HG03521 (cell line): ENCODE measurements around the gene KLF4.

Experiments
- ATAC-seq: cut with Tn5 transposase; IDR thresholded peaks from one replicate; pipeline ENCODE4 v1.9.1; 2021; ENCODE audit warnings: mild to moderate bottlenecking, moderate library complexity; ENCODE audit not compliant: unreplicated experiment

KLF4 gene

DNA sequence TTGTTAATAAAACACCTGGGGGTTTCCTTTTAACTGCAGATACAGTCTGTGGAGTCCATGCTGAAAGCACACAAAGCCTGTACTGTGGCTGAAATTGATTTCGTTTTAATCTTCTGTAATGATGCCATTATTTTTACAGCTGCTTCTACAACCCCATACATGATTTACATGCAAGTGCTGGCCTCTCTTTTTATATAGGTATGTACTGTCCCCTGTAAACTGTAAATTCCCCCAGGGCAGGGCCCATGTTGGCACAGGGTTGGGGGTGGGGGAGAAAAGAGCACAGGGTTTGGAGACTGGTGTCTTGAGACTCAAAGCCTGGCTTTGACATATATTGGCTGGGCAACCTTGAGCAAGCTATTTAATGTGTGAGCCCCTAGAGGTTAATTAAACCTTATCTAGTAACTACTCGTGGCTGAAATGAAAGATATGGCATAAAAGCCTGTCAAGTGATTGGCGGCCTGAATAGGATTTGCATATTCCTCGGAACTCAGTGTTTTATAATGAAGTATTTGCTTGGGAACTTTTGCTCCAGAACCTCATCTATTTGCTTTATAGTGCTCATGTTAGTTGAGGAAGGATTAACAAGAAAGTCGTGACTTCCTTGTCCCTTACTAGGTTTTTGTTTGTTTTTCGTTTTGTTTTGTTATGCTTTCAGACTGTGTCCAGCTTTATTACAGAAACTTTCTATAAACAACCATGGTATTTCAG is 34.0 kb downstream of the KLF4 start:
- ATAC-seq: no peak

DNA sequence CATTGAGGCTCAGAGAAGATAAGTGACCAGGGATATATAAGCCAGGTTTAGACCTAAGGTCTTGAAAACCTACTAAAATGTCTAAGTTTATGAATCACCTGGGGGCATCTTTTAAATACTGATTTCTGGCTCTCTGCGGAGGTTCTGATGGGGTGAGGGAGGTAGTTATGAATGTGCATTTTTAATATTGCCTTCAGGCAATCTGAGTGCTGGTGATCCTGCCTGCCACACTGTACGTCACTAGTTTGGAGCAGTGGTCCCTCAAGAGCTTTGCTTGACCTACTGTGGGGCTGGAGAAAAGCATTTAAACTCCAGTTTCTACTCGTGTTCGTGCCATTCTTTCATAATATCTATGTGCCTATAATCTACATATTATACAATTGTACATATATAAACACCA is 36.1 kb downstream of the KLF4 start:
- ATAC-seq: no peak

DNA sequence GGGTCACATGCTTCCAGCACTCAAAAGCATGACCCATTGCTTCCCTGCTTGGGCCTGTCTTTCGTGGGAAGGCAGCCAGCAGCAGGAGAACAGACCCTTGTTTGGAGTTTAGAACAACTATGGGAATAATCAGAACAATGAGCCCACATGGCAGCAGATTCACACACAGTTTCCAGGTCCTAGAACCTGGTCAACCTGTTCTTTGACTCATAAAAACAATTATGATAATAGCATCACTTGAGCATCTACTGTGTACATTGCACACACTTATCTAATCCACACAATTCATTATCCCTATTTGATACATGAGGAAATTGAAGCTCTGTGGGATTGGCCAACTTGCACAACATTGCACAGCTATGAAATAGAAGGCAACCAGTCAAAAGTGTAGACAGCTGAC is 41.7 kb downstream of the KLF4 start:
- ATAC-seq: no peak

DNA sequence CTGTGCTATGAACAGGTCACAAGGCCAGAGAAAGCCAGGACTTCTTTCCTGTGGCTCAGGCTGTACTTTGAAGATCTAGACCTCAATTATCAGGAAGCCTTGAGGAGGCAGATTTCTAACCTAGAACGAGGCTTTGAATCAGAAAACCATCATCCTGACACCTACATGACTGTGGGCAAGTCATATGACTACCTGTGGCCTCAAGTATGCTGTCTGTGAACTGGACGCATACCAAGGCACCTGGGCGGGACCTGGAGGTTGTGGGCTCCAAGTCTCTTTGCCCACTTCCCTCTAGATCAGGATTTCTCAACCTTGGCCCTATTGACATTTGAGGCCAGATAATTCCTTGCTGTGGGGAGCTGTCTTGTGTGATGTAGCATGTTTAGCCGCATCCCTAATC is 42.5 kb downstream of the KLF4 start:
- no peak for ATAC-seq

DNA sequence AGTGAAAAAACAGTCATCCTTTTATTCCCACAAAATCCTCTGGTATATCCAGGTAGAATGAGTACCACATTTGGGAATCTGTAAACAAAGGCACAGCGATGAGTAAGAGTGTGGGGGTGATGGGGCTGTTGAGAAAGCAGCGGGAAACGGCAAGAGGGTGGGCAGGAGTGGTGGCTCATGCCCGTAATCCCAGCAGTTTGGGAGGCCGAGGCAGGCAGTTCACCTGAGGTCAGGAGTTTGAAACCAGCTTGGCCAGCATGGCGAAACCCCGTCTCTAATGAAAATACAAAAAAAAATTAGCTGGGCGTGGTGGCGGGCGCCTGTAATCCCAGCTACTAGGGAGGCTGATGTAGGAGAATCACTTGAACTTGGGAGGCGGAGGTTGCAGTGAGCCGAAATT is 43.1 kb downstream of the KLF4 start:
- no peak for ATAC-seq

DNA sequence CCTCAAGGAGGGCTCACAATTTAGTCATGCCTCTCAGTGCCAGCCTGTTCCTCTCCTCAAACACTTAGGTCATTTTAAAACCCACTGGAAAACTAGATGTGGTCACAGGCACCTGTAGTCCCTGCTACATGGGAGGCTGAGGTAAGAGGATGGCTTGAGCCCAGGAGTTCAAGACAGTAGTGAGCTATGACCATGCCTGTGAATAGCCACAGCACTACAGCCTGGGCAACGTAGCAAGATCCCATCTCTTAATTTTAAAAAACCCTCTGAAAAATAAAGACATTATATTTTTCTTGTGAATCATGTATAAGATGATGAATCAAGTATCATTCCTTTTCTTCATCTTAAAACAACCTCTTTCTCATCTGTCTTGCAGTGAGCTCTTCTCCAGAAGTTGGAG is 45.8 kb downstream of the KLF4 start:
- ATAC-seq: no peak

DNA sequence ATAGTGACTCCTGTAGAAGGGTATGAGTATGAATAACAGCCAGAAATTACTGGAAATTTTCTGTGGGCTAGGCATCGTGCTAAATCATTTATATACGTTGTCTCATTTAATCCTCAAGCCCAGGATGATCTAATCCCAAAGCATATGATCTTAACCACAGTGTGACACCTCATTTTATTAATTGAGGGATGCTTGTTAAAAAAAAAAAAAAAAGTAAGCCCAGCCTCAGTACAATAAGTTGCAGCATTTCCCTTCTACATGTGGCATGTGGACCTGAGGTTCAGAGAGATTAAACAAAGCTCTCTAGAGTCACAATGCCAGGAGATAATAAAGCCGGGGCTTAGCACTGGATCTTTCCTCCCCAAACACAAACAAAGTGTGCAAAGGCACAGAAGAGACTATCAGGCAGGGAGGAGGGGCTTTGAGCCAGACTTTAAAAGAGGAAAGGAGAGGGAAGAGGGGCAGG is 49.5 kb downstream of the KLF4 start:
- no peak for ATAC-seq

DNA sequence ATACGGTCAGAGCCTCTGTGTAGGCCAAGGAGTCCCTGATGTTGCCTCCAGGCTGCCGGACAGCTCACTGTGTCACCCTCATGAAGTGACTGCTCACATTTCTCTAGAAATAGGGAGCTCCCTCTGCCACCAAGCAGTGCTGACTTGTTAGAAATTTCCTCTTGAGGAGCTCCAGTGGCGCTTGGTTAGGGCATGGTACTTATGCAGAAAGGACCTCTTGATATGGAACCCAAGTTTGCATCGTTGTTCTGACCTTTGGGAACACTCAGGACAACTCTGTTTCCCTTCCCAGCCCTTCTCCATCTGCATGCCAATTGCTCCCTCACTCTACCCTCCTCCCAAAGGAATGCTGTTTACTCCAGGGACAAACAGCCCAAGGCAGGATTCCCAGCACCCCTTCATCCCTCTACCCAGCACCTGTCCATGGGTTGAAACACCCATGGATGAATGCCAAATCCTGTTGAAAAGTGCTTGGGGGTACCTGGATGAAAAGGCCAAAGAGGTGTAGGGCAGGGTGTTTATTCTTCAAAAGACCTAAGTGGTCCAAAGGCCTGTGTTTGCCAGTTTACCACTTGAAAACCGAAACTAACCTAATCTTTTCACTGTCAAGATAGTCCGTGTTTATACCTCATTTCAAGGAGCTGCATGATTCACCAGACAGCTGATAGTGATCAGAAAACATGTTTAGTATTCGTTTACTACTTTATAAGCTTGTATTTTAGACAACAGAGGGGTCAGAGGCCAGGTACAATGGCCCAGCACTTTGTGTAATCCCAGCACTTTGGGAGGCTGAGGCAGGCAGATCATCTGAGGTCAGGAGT is 51.1 kb downstream of the KLF4 start:
- ATAC-seq: no peak

DNA sequence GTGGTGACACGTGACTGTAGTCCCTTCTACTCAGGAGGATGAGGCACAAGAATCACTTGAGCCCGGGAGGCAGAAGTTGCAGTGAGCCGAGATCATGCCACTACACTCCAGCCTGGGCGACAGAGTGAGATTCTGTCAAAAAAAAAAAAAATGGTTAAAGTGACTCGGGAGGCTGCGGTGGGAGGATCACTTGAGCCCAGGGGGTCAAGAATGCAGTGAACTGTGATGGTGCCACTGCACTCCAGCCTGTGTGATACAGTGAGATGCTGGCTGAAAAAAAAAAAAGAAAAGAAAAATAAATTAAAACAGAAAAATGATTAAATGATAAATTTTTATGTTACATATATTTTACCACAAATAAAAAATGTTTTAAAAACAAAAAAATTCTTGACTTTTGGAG is 51.9 kb downstream of the KLF4 start:
- ATAC-seq: no peak

DNA sequence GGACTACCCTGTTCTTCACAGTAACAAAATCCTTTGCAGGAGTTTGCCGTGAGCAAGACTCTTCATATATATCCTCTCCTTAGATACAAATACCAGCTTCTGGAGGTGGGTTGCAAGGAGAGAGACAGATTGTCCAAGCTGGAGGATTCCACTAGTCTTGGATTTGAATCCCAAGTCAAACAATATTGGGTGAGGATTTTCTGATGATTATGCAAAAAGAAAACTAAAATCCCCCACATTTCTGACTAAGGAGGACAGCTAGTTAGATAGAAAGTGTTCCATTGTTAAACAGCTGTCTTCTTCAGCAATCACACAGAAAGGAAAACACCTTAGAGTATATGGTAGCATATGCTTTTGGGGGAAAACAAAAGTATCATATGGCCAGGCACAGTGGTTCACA is 54.2 kb downstream of the KLF4 start:
- ATAC-seq: no peak
